CD4-positive, CD25-positive, alpha-beta regulatory T cell (primary cell): ENCODE measurements around the gene MRO. TPM values are rescaled to one million over a fixed set of nuclear protein-coding genes. Genes with fewer than 3 reads are reported as not detected.

Experiments
- ATAC-seq, 2 donors: fragments of 150-1000 bp; cut with Tn5 transposase; one replicate each; pipeline ENCODE4 v1.10.0; 2021; ENCODE audit warnings: low read depth in 2 of 2, moderate number of reproducible peaks in 2 of 2, moderate library complexity in 1 of 2
- DNase-seq, 3 donors: peaks; one replicate each; pipeline versions ENCODE4 v3.0.0 to v3.0.0-alpha.2; 2012 to 2022; ENCODE audit warnings: mixed read lengths in 1 of 3
- H3K27ac ChIP-seq: one replicate; pipeline ENCODE4 v1.7.0; 2013; ENCODE audit warnings: mild to moderate bottlenecking, low read length; ENCODE audit not compliant: insufficient read depth, poor library complexity, severe bottlenecking
- H3K27me3 ChIP-seq: one replicate; pipeline ENCODE4 v1.7.0; 2013; ENCODE audit warnings: low read length; ENCODE audit not compliant: control insufficient read depth, insufficient read depth
- H3K36me3 ChIP-seq: one replicate; pipeline ENCODE4 v1.7.0; 2013; ENCODE audit warnings: mild to moderate bottlenecking, low read length, moderate library complexity; ENCODE audit not compliant: control insufficient read depth, insufficient read depth
- H3K4me1 ChIP-seq: 2 replicates; pipeline ENCODE4 v1.7.0; 2013; ENCODE audit warnings: mild to moderate bottlenecking, low read length; ENCODE audit not compliant: insufficient read depth, control insufficient read depth, poor library complexity, severe bottlenecking
- H3K4me3 ChIP-seq: one replicate; pipeline ENCODE4 v1.7.0; 2013; ENCODE audit warnings: low read depth, mild to moderate bottlenecking, low read length, moderate library complexity
- H3K9me3 ChIP-seq, 2 experiments: 1 replicate in 1 of 2; 2 replicates in 1 of 2; pipeline ENCODE4 v1.7.0; 2013; ENCODE audit warnings: low read length in 2 of 2, mild to moderate bottlenecking in 1 of 2, moderate library complexity in 1 of 2; ENCODE audit not compliant: control insufficient read depth in 2 of 2
- H3K27ac Mint-ChIP-seq, 3 donors: one replicate each; pipeline ENCODE4 v1.8.0; 2020 to 2022; ENCODE audit warnings: mild to moderate bottlenecking in 3 of 3, mixed read lengths in 3 of 3, moderate library complexity in 2 of 3
- H3K27me3 Mint-ChIP-seq: one replicate; pipeline ENCODE4 v1.8.0; 2022; ENCODE audit warnings: mild to moderate bottlenecking, mixed read lengths
- H3K36me3 Mint-ChIP-seq: one replicate; pipeline ENCODE4 v1.8.0; 2020; ENCODE audit warnings: mixed read lengths
- H3K4me1 Mint-ChIP-seq, 4 donors: one replicate each; pipeline ENCODE4 v1.8.0; 2020 to 2022; ENCODE audit warnings: mixed read lengths in 4 of 4, mild to moderate bottlenecking in 1 of 4
- H3K4me3 Mint-ChIP-seq, 4 donors: one replicate each; pipeline ENCODE4 v1.8.0; 2020 to 2022; ENCODE audit warnings: mild to moderate bottlenecking in 4 of 4, mixed read lengths in 4 of 4, moderate library complexity in 3 of 4
- H3K9me3 Mint-ChIP-seq, 7 donors: one replicate each; pipeline ENCODE4 v1.8.0; 2020 to 2022; ENCODE audit warnings: mixed read lengths in 7 of 7, mild to moderate bottlenecking in 3 of 7, moderate library complexity in 2 of 7
- polyA plus RNA-seq, 4 donors: library from polyadenylated mRNA; unstranded; fragments of 300-500 nt; fragmentation: Illumina TruSeq; gene quantifications; one replicate each; pipeline ENCODE4 v1.2.3, GENCODE V29; 2021
- total RNA-seq: library from RNA; stranded (reverse); gene quantifications from one replicate; pipeline ENCODE4 v1.2.3, GENCODE V29; 2022

Gene MRO
- total and polyA plus RNA-seq, 5 donors from 2014 or later = not detected

DNA sequence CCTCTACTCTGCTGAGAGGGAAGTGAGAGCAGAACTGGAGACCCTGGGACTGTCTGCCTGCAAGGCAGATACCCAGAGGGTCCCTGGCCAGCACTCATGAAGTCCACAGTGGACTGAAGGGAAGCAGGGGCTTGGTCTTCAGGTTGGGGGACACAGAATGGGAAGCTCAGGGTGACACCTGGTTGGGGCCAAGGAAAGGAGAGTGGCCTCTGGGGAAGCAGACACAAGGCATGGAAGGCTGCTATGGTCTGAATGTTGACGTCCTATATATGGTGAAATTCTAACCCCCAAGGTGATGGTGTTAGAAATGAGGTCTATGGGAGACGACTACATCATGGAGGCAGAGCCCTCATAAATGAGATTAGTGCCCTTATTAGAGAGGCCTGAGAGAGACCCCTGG is 69.3 kb downstream of the MRO start:
- H3K27ac Mint-ChIP-seq = no peak overlapping the region
- Histone ChIP-seq H3K4me3 (no peak overlapping the region), H3K4me1 (no peaks in the 10 kb centered on the region), H3K36me3 (no peaks in the 10 kb centered on the region), H3K27me3 (peaks cover 9% of the 10 kb centered on the region), H3K27ac (no peak overlapping the region), H3K9me3 (peaks cover 0 to 1% of the 10 kb centered on the region in 2 experiments)
- no peaks in the 10 kb centered on the region for H3K36me3 Mint-ChIP-seq
- H3K4me3 Mint-ChIP-seq = no peak overlapping the region
- peaks cover 0 to 3% (median 0%) of the 10 kb centered on the region in 7 donors for H3K9me3 Mint-ChIP-seq
- ATAC-seq (no peak), DNase-seq (no peak)
- H3K4me1 Mint-ChIP-seq = no peaks in the 10 kb centered on the region
- peaks cover 9% of the 10 kb centered on the region for H3K27me3 Mint-ChIP-seq

GRCh38 chr18:50749945-50750344 is 69.9 kb downstream of the MRO start:
- DNase-seq = no peak
- Mint-ChIP-seq H3K27ac (no peak overlapping the region), H3K4me1 (no peaks in the 10 kb centered on the region), H3K27me3 (peaks cover 9% of the 10 kb centered on the region), H3K36me3 (no peaks in the 10 kb centered on the region), H3K9me3 (peaks cover 0 to 3% (median 0%) of the 10 kb centered on the region in 7 donors), H3K4me3 (no peak overlapping the region)
- H3K9me3 ChIP-seq = peaks cover 0 to 1% of the 10 kb centered on the region in 2 experiments
- no peak overlapping the region for H3K27ac ChIP-seq
- H3K27me3 ChIP-seq = peaks cover 9% of the 10 kb centered on the region
- H3K4me1 ChIP-seq = no peaks in the 10 kb centered on the region
- no peak for ATAC-seq
- H3K36me3 ChIP-seq = no peaks in the 10 kb centered on the region
- H3K4me3 ChIP-seq = no peak overlapping the region

DNA sequence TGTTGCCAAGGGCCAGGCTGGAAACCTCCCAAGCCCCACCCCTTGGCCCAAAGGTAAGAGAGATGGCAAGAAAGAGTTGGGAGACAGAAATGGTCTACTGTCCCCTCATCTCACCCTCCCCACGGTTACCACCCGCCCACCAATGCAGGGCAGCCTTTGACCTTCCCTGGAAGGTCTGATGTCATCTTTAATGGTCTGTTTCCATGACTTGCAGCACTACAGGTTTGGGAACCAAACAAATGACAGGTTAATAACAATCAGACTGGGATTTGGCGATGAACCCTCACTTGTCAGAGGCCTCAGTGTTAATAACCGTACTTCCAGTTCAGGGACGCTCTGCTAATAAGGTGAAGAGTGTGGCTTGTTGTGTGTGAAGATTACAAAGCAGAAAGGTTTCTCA is 70.4 kb downstream of the MRO start:
- Histone ChIP-seq H3K27me3 (peaks cover 3% of the 10 kb centered on the region), H3K36me3 (no peaks in the 10 kb centered on the region), H3K4me3 (no peak overlapping the region), H3K4me1 (no peaks in the 10 kb centered on the region), H3K9me3 (no peaks in the 10 kb centered on the region), H3K27ac (no peak overlapping the region)
- no peak overlapping the region for H3K4me3 Mint-ChIP-seq
- peaks cover 9% of the 10 kb centered on the region for H3K27me3 Mint-ChIP-seq
- H3K36me3 Mint-ChIP-seq = no peaks in the 10 kb centered on the region
- peaks cover 0 to 3% (median 0%) of the 10 kb centered on the region in 7 donors for H3K9me3 Mint-ChIP-seq
- H3K27ac Mint-ChIP-seq = no peak overlapping the region
- DNase-seq (no peak), ATAC-seq (no peak)
- H3K4me1 Mint-ChIP-seq = no peaks in the 10 kb centered on the region

DNA sequence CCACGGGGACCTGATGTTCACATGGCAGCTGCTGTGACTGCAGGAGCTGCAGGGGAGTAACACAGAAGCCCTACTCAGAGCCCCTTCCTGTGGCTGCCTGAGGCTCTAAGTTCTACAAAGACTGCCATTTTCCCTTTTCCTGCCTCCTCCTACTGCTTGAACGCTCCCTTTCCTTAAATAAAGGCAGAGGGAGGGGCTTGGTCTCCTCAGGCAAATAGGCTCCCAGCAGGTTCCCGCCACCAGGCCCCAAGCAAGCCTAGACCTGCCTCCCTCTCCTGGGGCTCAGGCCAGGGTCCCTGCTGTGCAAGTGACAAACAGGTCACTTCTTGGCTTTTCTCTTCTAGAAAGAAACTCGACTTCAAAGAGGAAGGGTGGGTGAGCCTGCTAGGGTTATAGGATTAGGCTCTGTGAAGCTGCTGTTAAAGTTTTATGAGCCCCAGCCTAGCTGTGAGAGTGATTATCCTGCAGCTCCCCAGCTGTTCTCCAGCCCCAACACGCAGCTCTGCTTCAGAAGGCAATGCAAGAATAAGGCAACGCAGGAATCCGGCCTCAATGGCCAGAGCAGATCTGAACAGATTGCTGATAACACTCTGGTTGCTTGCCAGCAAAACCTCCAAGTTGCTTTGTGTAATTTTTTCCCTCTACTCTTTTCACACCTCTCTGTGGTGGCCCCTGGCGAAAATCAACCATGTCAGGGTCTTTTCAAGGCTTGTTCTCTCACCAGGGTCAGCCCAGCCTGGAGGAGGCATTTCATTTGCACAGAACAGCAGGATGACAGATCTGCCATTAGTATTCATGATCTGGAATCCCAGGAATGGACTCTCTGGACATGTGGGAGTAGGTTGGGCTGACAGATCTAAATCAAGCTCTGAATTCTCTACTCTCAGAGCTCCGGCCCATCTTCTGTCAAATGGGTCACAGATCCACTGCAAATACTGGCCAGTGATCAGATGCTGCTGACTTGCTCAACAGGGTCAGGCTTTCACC is 71.3 kb downstream of the MRO start:
- DNase-seq (no peak), ATAC-seq (no peak)
- Mint-ChIP-seq H3K4me3 (no peak overlapping the region), H3K27ac (no peak overlapping the region), H3K27me3 (peaks cover 14% of the 10 kb centered on the region), H3K4me1 (no peaks in the 10 kb centered on the region), H3K9me3 (peaks cover 0 to 5% (median 0%) of the 10 kb centered on the region in 7 donors), H3K36me3 (no peaks in the 10 kb centered on the region)
- H3K36me3 ChIP-seq = no peaks in the 10 kb centered on the region
- H3K27ac ChIP-seq = no peak overlapping the region
- H3K9me3 ChIP-seq = no peaks in the 10 kb centered on the region
- peaks cover 3% of the 10 kb centered on the region for H3K27me3 ChIP-seq
- no peak overlapping the region for H3K4me3 ChIP-seq
- no peaks in the 10 kb centered on the region for H3K4me1 ChIP-seq

- Histone ChIP-seq H3K27ac (no peak overlapping the region), H3K4me1 (no peaks in the 10 kb centered on the region), H3K27me3 (peaks cover 3% of the 10 kb centered on the region), H3K9me3 (no peaks in the 10 kb centered on the region), H3K36me3 (no peaks in the 10 kb centered on the region), H3K4me3 (no peak overlapping the region)
- Mint-ChIP-seq H3K36me3 (no peaks in the 10 kb centered on the region), H3K27ac (no peak overlapping the region), H3K4me3 (no peak overlapping the region), H3K9me3 (peaks cover 0 to 5% (median 0%) of the 10 kb centered on the region in 7 donors), H3K4me1 (no peaks in the 10 kb centered on the region), H3K27me3 (peaks cover 14% of the 10 kb centered on the region)
- no peak for ATAC-seq
- no peak for DNase-seq
Observed at GRCh38 chr18:50747849-50748242, 72.0 kb downstream of the MRO start.

- DNase-seq = no peak
Observed at GRCh38 chr18:50745945-50746344, 73.9 kb downstream of the MRO start.

More at GRCh38 chr18:50745945-50746344, 73.9 kb downstream of the MRO start:
- no peak overlapping the region for H3K4me3 Mint-ChIP-seq
- Histone ChIP-seq H3K27ac (no peak overlapping the region), H3K4me1 (no peaks in the 10 kb centered on the region), H3K9me3 (no peaks in the 10 kb centered on the region), H3K36me3 (no peaks in the 10 kb centered on the region), H3K27me3 (peaks cover under 1% of the 10 kb centered on the region), H3K4me3 (no peak overlapping the region)
- H3K4me1 Mint-ChIP-seq = no peaks in the 10 kb centered on the region
- no peaks in the 10 kb centered on the region for H3K36me3 Mint-ChIP-seq
- peaks cover 13% of the 10 kb centered on the region for H3K27me3 Mint-ChIP-seq
- H3K27ac Mint-ChIP-seq = no peak overlapping the region
- peaks cover 0 to 4% (median 0%) of the 10 kb centered on the region in 7 donors for H3K9me3 Mint-ChIP-seq
- no peak for ATAC-seq
